CD4-positive, CD25-positive, alpha-beta regulatory T cell (primary cell): ENCODE measurements around the gene ZNF699. TPM values are rescaled to one million over a fixed set of nuclear protein-coding genes. Genes with fewer than 3 reads are reported as not detected.
A peak's percentile ranks its signal among the peaks of the same experiment; 100 is the strongest.

Source experiments
- ATAC-seq, 2 donors: fragments of 150-1000 bp; cut with Tn5 transposase; one replicate each; pipeline ENCODE4 v1.10.0; 2021; ENCODE audit warnings: low read depth in 2 of 2, moderate number of reproducible peaks in 2 of 2, moderate library complexity in 1 of 2
- DNase-seq, 3 donors: peaks; one replicate each; pipeline versions ENCODE4 v3.0.0 to v3.0.0-alpha.2; 2012 to 2022; ENCODE audit warnings: mixed read lengths in 1 of 3
- H3K27ac ChIP-seq: one replicate; pipeline ENCODE4 v1.7.0; 2013; ENCODE audit warnings: mild to moderate bottlenecking, low read length; ENCODE audit not compliant: insufficient read depth, poor library complexity, severe bottlenecking
- H3K27me3 ChIP-seq: one replicate; pipeline ENCODE4 v1.7.0; 2013; ENCODE audit warnings: low read length; ENCODE audit not compliant: control insufficient read depth, insufficient read depth
- H3K36me3 ChIP-seq: one replicate; pipeline ENCODE4 v1.7.0; 2013; ENCODE audit warnings: mild to moderate bottlenecking, low read length, moderate library complexity; ENCODE audit not compliant: control insufficient read depth, insufficient read depth
- H3K4me1 ChIP-seq: 2 replicates; pipeline ENCODE4 v1.7.0; 2013; ENCODE audit warnings: mild to moderate bottlenecking, low read length; ENCODE audit not compliant: insufficient read depth, control insufficient read depth, poor library complexity, severe bottlenecking
- H3K4me3 ChIP-seq: one replicate; pipeline ENCODE4 v1.7.0; 2013; ENCODE audit warnings: low read depth, mild to moderate bottlenecking, low read length, moderate library complexity
- H3K9me3 ChIP-seq, 2 experiments: 1 replicate in 1 of 2; 2 replicates in 1 of 2; pipeline ENCODE4 v1.7.0; 2013; ENCODE audit warnings: low read length in 2 of 2, mild to moderate bottlenecking in 1 of 2, moderate library complexity in 1 of 2; ENCODE audit not compliant: control insufficient read depth in 2 of 2
- H3K27ac Mint-ChIP-seq, 3 donors: one replicate each; pipeline ENCODE4 v1.8.0; 2020 to 2022; ENCODE audit warnings: mild to moderate bottlenecking in 3 of 3, mixed read lengths in 3 of 3, moderate library complexity in 2 of 3
- H3K27me3 Mint-ChIP-seq: one replicate; pipeline ENCODE4 v1.8.0; 2022; ENCODE audit warnings: mild to moderate bottlenecking, mixed read lengths
- H3K36me3 Mint-ChIP-seq: one replicate; pipeline ENCODE4 v1.8.0; 2020; ENCODE audit warnings: mixed read lengths
- H3K4me1 Mint-ChIP-seq, 4 donors: one replicate each; pipeline ENCODE4 v1.8.0; 2020 to 2022; ENCODE audit warnings: mixed read lengths in 4 of 4, mild to moderate bottlenecking in 1 of 4
- H3K4me3 Mint-ChIP-seq, 4 donors: one replicate each; pipeline ENCODE4 v1.8.0; 2020 to 2022; ENCODE audit warnings: mild to moderate bottlenecking in 4 of 4, mixed read lengths in 4 of 4, moderate library complexity in 3 of 4
- H3K9me3 Mint-ChIP-seq, 7 donors: one replicate each; pipeline ENCODE4 v1.8.0; 2020 to 2022; ENCODE audit warnings: mixed read lengths in 7 of 7, mild to moderate bottlenecking in 3 of 7, moderate library complexity in 2 of 7
- polyA plus RNA-seq, 4 donors: library from polyadenylated mRNA; unstranded; fragments of 300-500 nt; fragmentation: Illumina TruSeq; gene quantifications; one replicate each; pipeline ENCODE4 v1.2.3, GENCODE V29; 2021
- total RNA-seq: library from RNA; stranded (reverse); gene quantifications from one replicate; pipeline ENCODE4 v1.2.3, GENCODE V29; 2022

The ZNF699 gene
- total RNA-seq (11.7 TPM), polyA plus RNA-seq (10 to 100 TPM; 13.9 to 41.7 (median 14.2) TPM)

- Histone ChIP-seq H3K9me3 (peaks cover 15 to 28% of the 10 kb centered on the region in 2 experiments), H3K4me1 (peaks cover 29% of the 10 kb centered on the region), H3K36me3 (peaks cover 15% of the 10 kb centered on the region), H3K4me3 (peak within 1 kb of the TSS; percentile 98), H3K27me3 (no peaks in the 10 kb centered on the region), H3K27ac (peak within 1 kb of the TSS; percentile 91)
- peak; percentile 97 to 99 (median 97) for DNase-seq
- Mint-ChIP-seq H3K27ac (peak within 1 kb of the TSS; percentile 94 to 100 (median 97)), H3K4me3 (peak within 1 kb of the TSS; percentile 91 to 99 (median 94)), H3K27me3 (no peaks in the 10 kb centered on the region), H3K4me1 (peaks cover 9 to 43% (median 14%) of the 10 kb centered on the region in 4 donors), H3K9me3 (peaks cover 0 to 19% (median 7%) of the 10 kb centered on the region in 7 donors), H3K36me3 (peaks cover 18% of the 10 kb centered on the region)
- peak; percentile 91 to 93 for ATAC-seq
Measured at GRCh38 chr19:9309139-9309973, at the start of gene ZNF699. TSS of gene ZNF699 (minus strand) at chr19:9309838. CDS start at chr19:9305119, 4,719 bp downstream.

DNA sequence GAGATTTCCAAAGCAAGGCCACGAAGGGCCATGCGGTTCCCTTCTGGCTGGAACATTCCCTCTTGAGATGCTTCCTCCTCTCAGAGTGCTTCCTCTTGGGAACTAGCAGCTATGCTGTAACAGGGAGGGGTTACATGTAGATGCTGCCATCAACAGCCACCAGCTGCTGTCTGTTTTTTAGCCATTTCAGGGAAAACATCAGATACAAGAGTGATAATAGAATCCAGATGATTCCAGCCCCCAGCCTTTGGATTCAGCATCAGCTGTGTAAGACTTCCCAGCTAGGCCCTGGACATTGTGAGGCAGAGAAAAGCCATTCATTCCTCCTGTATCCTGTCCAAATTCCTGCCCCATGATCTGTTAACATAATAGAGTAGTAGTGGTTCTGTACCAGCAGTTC, 45.0 kb upstream of the ZNF699 start:
- H3K27me3 ChIP-seq, result no peaks in the 10 kb centered on the region
- peaks cover 49 to 90% of the 10 kb centered on the region in 2 experiments for H3K9me3 ChIP-seq
- no peaks in the 10 kb centered on the region for H3K4me1 ChIP-seq
- DNase-seq (no peak), ATAC-seq (no peak)
- Mint-ChIP-seq H3K27me3 (no peaks in the 10 kb centered on the region), H3K9me3 (peaks cover 0 to 69% (median 19%) of the 10 kb centered on the region in 7 donors), H3K4me1 (no peaks in the 10 kb centered on the region), H3K4me3 (no peak overlapping the region), H3K36me3 (peaks cover 3% of the 10 kb centered on the region), H3K27ac (no peak overlapping the region)
- H3K36me3 ChIP-seq, result no peaks in the 10 kb centered on the region
- no peak overlapping the region for H3K4me3 ChIP-seq
- H3K27ac ChIP-seq, result no peak overlapping the region

DNA sequence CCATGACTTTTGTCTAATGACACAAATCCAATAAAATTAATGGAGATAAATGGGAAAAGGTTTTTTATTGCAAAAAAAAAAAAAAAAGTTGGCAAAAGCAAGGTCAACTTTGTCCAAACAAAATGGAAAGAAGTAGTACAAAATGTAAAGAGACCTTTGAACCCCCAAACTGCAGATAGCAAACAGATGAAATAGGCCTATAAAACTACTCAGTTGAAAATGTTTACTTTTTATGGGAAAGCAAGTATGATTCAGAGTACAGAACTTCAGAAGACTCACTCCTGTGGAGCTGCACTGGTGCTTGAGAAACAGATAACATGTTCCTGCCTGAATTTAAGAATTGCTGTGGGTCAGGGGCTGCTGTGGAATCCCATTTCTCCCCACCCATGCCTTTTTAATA, 43.4 kb upstream of the ZNF699 start:
- Mint-ChIP-seq H3K4me3 (no peak overlapping the region), H3K9me3 (peaks cover 0 to 74% (median 15%) of the 10 kb centered on the region in 7 donors), H3K36me3 (peaks cover 5% of the 10 kb centered on the region), H3K27me3 (no peaks in the 10 kb centered on the region), H3K4me1 (no peaks in the 10 kb centered on the region), H3K27ac (no peak overlapping the region)
- no peaks in the 10 kb centered on the region for H3K36me3 ChIP-seq
- ATAC-seq, result no peak
- DNase-seq, result no peak
- no peaks in the 10 kb centered on the region for H3K4me1 ChIP-seq
- H3K27me3 ChIP-seq, result no peaks in the 10 kb centered on the region
- no peak overlapping the region for H3K4me3 ChIP-seq
- H3K27ac ChIP-seq, result no peak overlapping the region
- H3K9me3 ChIP-seq, result peaks cover 57 to 89% of the 10 kb centered on the region in 2 experiments

DNA sequence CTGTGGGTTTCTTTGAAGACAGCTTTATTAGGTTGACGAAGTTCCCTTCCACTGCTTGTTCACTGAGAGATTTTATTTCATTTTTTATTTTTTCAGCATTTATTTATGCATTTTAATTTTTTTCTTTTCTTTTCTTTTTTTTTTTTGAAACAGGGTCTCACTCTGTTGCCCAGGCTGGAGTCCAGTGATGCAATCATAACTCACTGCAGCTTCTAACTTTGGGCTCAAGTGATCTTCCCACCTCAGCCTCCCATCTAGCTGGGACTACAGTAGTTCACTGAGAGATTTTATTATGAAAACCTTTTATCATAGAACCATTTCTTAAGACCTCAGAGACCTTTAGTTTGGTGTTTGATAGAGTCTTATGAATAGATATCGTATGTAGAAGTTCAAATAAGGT, 42.9 kb upstream of the ZNF699 start:
- ATAC-seq (no peak), DNase-seq (no peak)
- H3K9me3 Mint-ChIP-seq, result peaks cover 0 to 72% (median 15%) of the 10 kb centered on the region in 7 donors
- Histone ChIP-seq H3K4me3 (no peak overlapping the region), H3K4me1 (no peaks in the 10 kb centered on the region), H3K27me3 (no peaks in the 10 kb centered on the region), H3K9me3 (peaks cover 57 to 89% of the 10 kb centered on the region in 2 experiments), H3K27ac (no peak overlapping the region), H3K36me3 (no peaks in the 10 kb centered on the region)
- H3K36me3 Mint-ChIP-seq, result peaks cover 5% of the 10 kb centered on the region
- H3K4me1 Mint-ChIP-seq, result no peaks in the 10 kb centered on the region
- H3K27ac Mint-ChIP-seq, result no peak overlapping the region
- H3K4me3 Mint-ChIP-seq, result no peak overlapping the region
- no peaks in the 10 kb centered on the region for H3K27me3 Mint-ChIP-seq

DNA sequence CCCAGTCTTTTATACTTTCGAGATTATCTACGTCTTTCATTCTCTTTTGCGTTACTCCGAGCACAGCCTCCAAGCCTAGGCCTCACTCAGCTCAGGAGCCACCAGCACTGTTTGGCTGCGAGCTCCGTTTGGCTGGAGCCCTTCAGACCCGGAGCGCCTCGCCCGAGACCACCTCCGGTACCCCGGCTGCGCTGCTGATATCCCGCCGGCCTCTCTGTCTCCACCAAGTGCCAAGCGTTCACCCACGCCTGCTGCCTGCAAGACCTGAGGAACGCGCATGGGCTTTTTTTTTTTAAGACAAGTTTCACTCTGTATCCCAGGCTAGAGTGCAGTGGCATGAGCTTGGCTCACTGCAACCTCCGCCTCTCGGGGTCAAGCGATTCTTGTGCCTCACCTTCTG, 39.0 kb upstream of the ZNF699 start:
- no peak for ATAC-seq
- peaks cover 75 to 95% of the 10 kb centered on the region in 2 experiments for H3K9me3 ChIP-seq

GRCh38 chr19:9348253-9348652, 38.6 kb upstream of the ZNF699 start:
- no peak overlapping the region for H3K27ac Mint-ChIP-seq

More for the DNA sequence above, 39.0 kb upstream of the ZNF699 start:
- no peak for DNase-seq
- no peaks in the 10 kb centered on the region for H3K27me3 ChIP-seq
- no peaks in the 10 kb centered on the region for H3K27me3 Mint-ChIP-seq
- H3K27ac ChIP-seq, result no peak overlapping the region
- no peaks in the 10 kb centered on the region for H3K4me1 Mint-ChIP-seq
- H3K4me3 ChIP-seq, result no peak overlapping the region
- no peaks in the 10 kb centered on the region for H3K4me1 ChIP-seq
- H3K36me3 ChIP-seq, result peaks cover 1% of the 10 kb centered on the region
- H3K9me3 Mint-ChIP-seq, result peaks cover 0 to 82% (median 21%) of the 10 kb centered on the region in 7 donors
- no peak overlapping the region for H3K4me3 Mint-ChIP-seq
- H3K36me3 Mint-ChIP-seq, result peaks cover 10% of the 10 kb centered on the region
- no peak overlapping the region for H3K27ac Mint-ChIP-seq

DNA sequence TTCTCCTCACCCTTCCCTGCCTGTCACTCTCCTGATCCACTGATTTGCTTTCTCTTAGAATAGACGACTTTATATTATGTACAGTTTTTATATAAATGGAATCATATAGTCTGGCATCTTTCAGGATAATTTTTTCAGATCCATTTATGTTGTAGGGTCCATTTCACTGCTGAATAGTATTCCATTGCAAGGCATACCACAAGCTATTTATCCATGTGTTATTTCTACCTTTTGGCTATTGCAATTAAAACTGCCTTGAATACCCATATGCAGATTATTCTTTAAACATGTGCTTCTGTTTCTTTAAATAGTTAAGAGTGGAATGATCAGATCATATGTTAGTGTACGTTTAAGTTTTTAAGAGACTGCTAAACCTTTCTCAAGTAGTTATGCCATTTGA, 35.4 kb upstream of the ZNF699 start:
- H3K4me3 Mint-ChIP-seq, result no peak overlapping the region
- no peaks in the 10 kb centered on the region for H3K27me3 ChIP-seq
- ATAC-seq (no peak), DNase-seq (no peak)
- no peak overlapping the region for H3K27ac Mint-ChIP-seq
- H3K27ac ChIP-seq, result no peak overlapping the region
- no peak overlapping the region for H3K4me3 ChIP-seq
- H3K27me3 Mint-ChIP-seq, result no peaks in the 10 kb centered on the region
- H3K4me1 Mint-ChIP-seq, result no peaks in the 10 kb centered on the region
- H3K9me3 Mint-ChIP-seq, result peaks cover 0 to 87% (median 31%) of the 10 kb centered on the region in 7 donors
- H3K36me3 Mint-ChIP-seq, result peaks cover 42% of the 10 kb centered on the region
- peaks cover 82 to 97% of the 10 kb centered on the region in 2 experiments for H3K9me3 ChIP-seq
- H3K36me3 ChIP-seq, result peaks cover 33% of the 10 kb centered on the region
- H3K4me1 ChIP-seq, result no peaks in the 10 kb centered on the region

More at GRCh38 chr19:9348253-9348652, 38.6 kb upstream of the ZNF699 start:
- Mint-ChIP-seq H3K36me3 (peaks cover 14% of the 10 kb centered on the region), H3K27me3 (no peaks in the 10 kb centered on the region), H3K4me3 (no peak overlapping the region), H3K9me3 (peaks cover 0 to 85% (median 24%) of the 10 kb centered on the region in 7 donors), H3K4me1 (no peaks in the 10 kb centered on the region)
- Histone ChIP-seq H3K9me3 (peaks cover 78 to 95% of the 10 kb centered on the region in 2 experiments), H3K4me1 (no peaks in the 10 kb centered on the region), H3K27me3 (no peaks in the 10 kb centered on the region), H3K36me3 (peaks cover 4% of the 10 kb centered on the region), H3K27ac (no peak overlapping the region), H3K4me3 (no peak overlapping the region)
- ATAC-seq (no peak), DNase-seq (no peak)
